Hippocampal formation (tissue), 2 donors: Measurements from ENCODE around the gene LDHAL6B.

ENCODE experiments used
- DNase-seq, 2 donors: peaks; one replicate each; lab custom pipeline; 2025; lab: John Stamatoyannopoulos, UW

LDHAL6B gene

GRCh38 chr15:59177317-59177660 is 29.4 kb upstream of the LDHAL6B start:
- DNase-seq: no peak

GRCh38 chr15:59178151-59178695 is 28.4 kb upstream of the LDHAL6B start:
- DNase-seq: no peak

- no peak for DNase-seq
Measured at GRCh38 chr15:59179717-59180116, 26.9 kb upstream of the LDHAL6B start.

GRCh38 chr15:59180945-59181600 is 25.6 kb upstream of the LDHAL6B start:
- no peak for DNase-seq

- no peak for DNase-seq
Measured at GRCh38 chr15:59185725-59186124, 20.9 kb upstream of the LDHAL6B start.

- DNase-seq: no peak
Measured at GRCh38 chr15:59186501-59186900, 20.1 kb upstream of the LDHAL6B start.

- DNase-seq: no peak
Measured at GRCh38 chr15:59189241-59189640, 17.4 kb upstream of the LDHAL6B start.

- no peak for DNase-seq
Measured at GRCh38 chr15:59190291-59190690, 16.4 kb upstream of the LDHAL6B start.

GRCh38 chr15:59191855-59192237 is 14.8 kb upstream of the LDHAL6B start:
- DNase-seq: no peak

- no peak for DNase-seq
Measured at GRCh38 chr15:59194639-59195325, 11.9 kb upstream of the LDHAL6B start.

- DNase-seq: no peak
Measured at GRCh38 chr15:59196416-59196815, 10.2 kb upstream of the LDHAL6B start.

- DNase-seq: no peak
Measured at GRCh38 chr15:59197454-59197853, 9.2 kb upstream of the LDHAL6B start.

- no peak for DNase-seq
Measured at GRCh38 chr15:59199626-59200465, 6.8 kb upstream of the LDHAL6B start.

GRCh38 chr15:59200560-59200959 is 6.1 kb upstream of the LDHAL6B start:
- DNase-seq: no peak

- peak in 1 of 2 donors; percentile 15 for DNase-seq
Measured at GRCh38 chr15:59203008-59203407, 3.6 kb upstream of the LDHAL6B start.

- DNase-seq: no peak
Measured at GRCh38 chr15:59203657-59204056, 3.0 kb upstream of the LDHAL6B start.

GRCh38 chr15:59205839-59206622 is 612 bp upstream of the LDHAL6B start:
- no peak for DNase-seq

GRCh38 chr15:59208613-59209249 is 2.1 kb downstream of the LDHAL6B start:
- DNase-seq: no peak

GRCh38 chr15:59210186-59210585 is 3.5 kb downstream of the LDHAL6B start:
- DNase-seq: no peak

GRCh38 chr15:59216911-59217310 is 10.3 kb downstream of the LDHAL6B start:
- no peak for DNase-seq

GRCh38 chr15:59217876-59218498 is 11.3 kb downstream of the LDHAL6B start:
- DNase-seq: no peak
